Nephron progenitor cell (in vitro differentiated cells): Measurements from ENCODE around the gene ARHGEF35.
"Not testable (repeated sequence)": the region's sequence is repeated elsewhere in the genome, so short reads cannot be mapped to it uniquely, and the experiment has no call there.

ENCODE experiments used
- DNase-seq: peaks from one replicate; pipeline ENCODE4 v3.0.0; 2021
- H3K27ac Mint-ChIP-seq: 2 replicates; pipeline ENCODE4 v1.8.0; 2021; ENCODE audit warnings: mild to moderate bottlenecking, moderate library complexity, mixed read lengths
- H3K27me3 Mint-ChIP-seq: 2 replicates; pipeline ENCODE4 v1.8.0; 2021; ENCODE audit warnings: mild to moderate bottlenecking, low read depth, mixed read lengths; ENCODE audit not compliant: poor library complexity
- H3K36me3 Mint-ChIP-seq: 2 replicates; pipeline ENCODE4 v1.8.0; 2021; ENCODE audit warnings: low read depth, mixed read lengths
- H3K4me1 Mint-ChIP-seq: 2 replicates; pipeline ENCODE4 v1.8.0; 2021; ENCODE audit warnings: mixed read lengths
- H3K4me3 Mint-ChIP-seq: 2 replicates; pipeline ENCODE4 v1.8.0; 2021; ENCODE audit warnings: mild to moderate bottlenecking, moderate library complexity, mixed read lengths
- H3K9me3 Mint-ChIP-seq: 2 replicates; pipeline ENCODE4 v1.8.0; 2021; ENCODE audit warnings: mild to moderate bottlenecking, moderate library complexity, mixed read lengths

Gene ARHGEF35

GRCh38 chr7:144195212-144195872 is at the start of gene ARHGEF35:
ARHGEF35 (minus strand) TSS chr7:144195833; CDS start chr7:144188383, 7,450 bp downstream.
- not testable (repeated sequence) for H3K9me3 Mint-ChIP-seq, H3K36me3 Mint-ChIP-seq, H3K27ac Mint-ChIP-seq, H3K4me1 Mint-ChIP-seq, H3K27me3 Mint-ChIP-seq
- DNase-seq: peak; percentile 21
- peak within 1 kb of the TSS; percentile 72 for H3K4me3 Mint-ChIP-seq

GRCh38 chr7:144245372-144245771 is 49.7 kb upstream of the ARHGEF35 start:
- H3K9me3 Mint-ChIP-seq, H3K4me1 Mint-ChIP-seq, DNase-seq, H3K27ac Mint-ChIP-seq, H3K36me3 Mint-ChIP-seq, H3K27me3 Mint-ChIP-seq, H3K4me3 Mint-ChIP-seq: not testable (repeated sequence)

DNA sequence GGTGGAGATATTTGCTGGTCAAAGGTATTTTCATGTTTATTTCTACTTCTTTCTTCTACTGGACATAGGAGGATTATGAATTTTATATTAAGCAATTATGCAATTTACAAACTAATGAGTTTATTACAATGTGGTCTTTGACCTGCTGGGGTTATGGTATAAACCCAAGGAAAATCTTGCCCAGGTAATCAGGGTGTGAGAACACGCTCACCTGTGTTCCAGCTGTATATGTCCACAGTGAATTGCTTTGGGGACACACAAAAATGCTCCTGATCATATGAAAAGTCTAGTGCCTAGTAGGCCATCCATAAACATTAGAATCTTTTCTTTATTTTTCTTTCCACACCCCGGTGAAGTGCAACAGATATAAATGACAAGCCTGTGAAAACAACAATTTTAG is 43.7 kb upstream of the ARHGEF35 start, which contains the start of gene OR2A42:
OR2A42 (minus strand) TSS at position 241 of the 400 bp plus-strand sequence. CDS start 6,762 bp downstream, outside the sequence.
- not testable (repeated sequence) for H3K4me1 Mint-ChIP-seq, H3K27ac Mint-ChIP-seq, H3K4me3 Mint-ChIP-seq, H3K27me3 Mint-ChIP-seq, H3K9me3 Mint-ChIP-seq, H3K36me3 Mint-ChIP-seq, DNase-seq

DNA sequence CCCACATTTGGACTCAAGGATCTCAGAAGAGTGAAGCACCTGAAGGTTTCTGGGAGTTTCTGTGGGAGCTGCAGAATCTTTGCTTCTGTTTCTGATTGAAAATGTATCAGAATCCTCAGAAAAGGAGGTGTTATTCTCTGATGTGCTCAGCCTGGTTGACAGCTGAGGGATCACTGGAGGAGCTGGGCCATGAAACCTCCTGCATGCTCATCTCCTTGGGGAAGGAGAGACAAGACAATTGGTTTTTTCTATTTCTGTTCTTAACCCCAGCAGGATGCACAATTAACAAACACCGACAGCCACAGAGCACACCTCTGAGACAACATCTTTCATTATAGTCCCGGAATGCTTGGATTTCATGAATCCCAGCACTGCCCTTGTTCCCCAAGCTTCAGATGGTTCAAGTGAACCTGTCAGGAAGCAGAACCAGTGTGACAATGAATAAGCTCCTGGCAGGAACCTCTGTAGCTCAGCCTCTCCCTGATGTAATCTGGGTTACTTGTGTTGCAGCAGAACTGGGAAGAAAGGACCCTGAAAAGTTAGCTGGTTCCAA is 43.0 kb upstream of the ARHGEF35 start:
- not testable (repeated sequence) for H3K4me3 Mint-ChIP-seq, H3K9me3 Mint-ChIP-seq, DNase-seq, H3K4me1 Mint-ChIP-seq, H3K27me3 Mint-ChIP-seq, H3K36me3 Mint-ChIP-seq, H3K27ac Mint-ChIP-seq

DNA sequence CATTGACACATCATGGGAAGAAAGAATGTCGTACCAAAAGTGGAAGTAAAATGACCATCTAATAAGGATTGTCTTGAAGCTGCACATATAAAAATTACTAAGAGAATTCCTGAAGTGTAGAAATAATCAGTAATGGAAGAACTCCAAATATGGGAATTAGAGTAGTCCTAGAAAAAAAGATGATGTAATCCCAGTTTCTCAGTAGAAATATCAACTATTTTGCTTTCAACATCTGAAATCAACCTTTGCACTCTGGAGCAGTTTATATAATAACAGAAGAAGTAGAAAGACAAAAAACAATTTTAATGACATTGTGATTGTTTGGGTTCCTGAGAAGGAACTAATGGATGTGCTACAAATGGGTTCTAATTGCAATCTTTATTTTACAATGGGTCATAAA is 37.4 kb upstream of the ARHGEF35 start:
- H3K4me1 Mint-ChIP-seq, H3K9me3 Mint-ChIP-seq, H3K27ac Mint-ChIP-seq, H3K27me3 Mint-ChIP-seq, H3K4me3 Mint-ChIP-seq, H3K36me3 Mint-ChIP-seq, DNase-seq: not testable (repeated sequence)

GRCh38 chr7:144231027-144231426 is 35.4 kb upstream of the ARHGEF35 start:
- H3K36me3 Mint-ChIP-seq, DNase-seq, H3K4me3 Mint-ChIP-seq, H3K27me3 Mint-ChIP-seq, H3K9me3 Mint-ChIP-seq, H3K27ac Mint-ChIP-seq, H3K4me1 Mint-ChIP-seq: not testable (repeated sequence)

DNA sequence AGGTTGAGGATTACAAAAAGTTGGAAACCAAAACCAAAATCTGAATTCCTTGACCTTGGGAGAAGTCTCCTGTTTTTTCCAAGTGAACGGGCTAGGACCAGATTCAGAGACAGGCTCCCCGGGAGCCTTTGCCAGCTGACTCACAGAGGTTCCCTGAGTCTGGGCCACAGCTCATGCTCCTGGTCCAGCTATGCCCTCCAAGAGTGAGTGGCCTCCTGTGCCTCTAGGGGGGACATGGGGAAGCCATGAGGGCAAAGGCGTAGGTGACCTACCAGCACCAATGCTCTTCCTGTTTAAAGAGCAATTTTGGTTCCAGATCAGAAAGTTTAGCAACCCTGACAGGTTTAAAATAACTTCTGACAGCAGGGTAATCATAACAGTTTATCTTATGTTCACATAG is 33.2 kb upstream of the ARHGEF35 start:
- not testable (repeated sequence) for H3K9me3 Mint-ChIP-seq, H3K4me3 Mint-ChIP-seq, H3K4me1 Mint-ChIP-seq, DNase-seq, H3K27me3 Mint-ChIP-seq, H3K27ac Mint-ChIP-seq, H3K36me3 Mint-ChIP-seq

GRCh38 chr7:144226866-144227265 is 31.2 kb upstream of the ARHGEF35 start:
- not testable (repeated sequence) for H3K27ac Mint-ChIP-seq, H3K36me3 Mint-ChIP-seq, H3K9me3 Mint-ChIP-seq, DNase-seq, H3K4me3 Mint-ChIP-seq, H3K4me1 Mint-ChIP-seq, H3K27me3 Mint-ChIP-seq

DNA sequence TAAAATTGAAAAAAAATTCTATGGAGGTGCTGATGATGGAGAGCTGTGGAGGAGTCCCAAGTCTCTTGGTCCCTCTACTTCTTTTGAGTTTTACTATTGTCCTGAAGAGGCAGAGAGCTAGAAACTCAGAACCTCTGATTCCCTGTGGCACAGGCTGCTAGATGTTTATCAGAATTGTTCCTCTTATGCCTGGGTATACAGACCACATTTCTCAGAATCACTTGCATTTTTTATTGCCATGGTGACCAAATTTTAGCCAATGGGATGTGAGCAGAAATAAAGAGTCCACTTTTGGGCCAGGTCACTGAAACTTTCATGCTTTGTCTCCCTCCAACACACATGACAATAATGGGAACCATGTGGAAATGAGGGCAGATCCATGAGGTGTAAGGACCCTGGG is 28.0 kb upstream of the ARHGEF35 start:
- not testable (repeated sequence) for H3K27me3 Mint-ChIP-seq, H3K4me1 Mint-ChIP-seq, H3K9me3 Mint-ChIP-seq

GRCh38 chr7:144220531-144220930 is 24.9 kb upstream of the ARHGEF35 start:
- not testable (repeated sequence) for H3K4me1 Mint-ChIP-seq, H3K9me3 Mint-ChIP-seq, H3K27ac Mint-ChIP-seq, H3K27me3 Mint-ChIP-seq, H3K36me3 Mint-ChIP-seq, DNase-seq, H3K4me3 Mint-ChIP-seq

More for the DNA sequence above, 28.0 kb upstream of the ARHGEF35 start:
- not testable (repeated sequence) for H3K4me3 Mint-ChIP-seq, H3K36me3 Mint-ChIP-seq, H3K27ac Mint-ChIP-seq, DNase-seq

- H3K9me3 Mint-ChIP-seq, H3K4me1 Mint-ChIP-seq, H3K27me3 Mint-ChIP-seq, DNase-seq, H3K27ac Mint-ChIP-seq, H3K4me3 Mint-ChIP-seq, H3K36me3 Mint-ChIP-seq: not testable (repeated sequence)
Observed at GRCh38 chr7:144219149-144219548, 23.5 kb upstream of the ARHGEF35 start.

DNA sequence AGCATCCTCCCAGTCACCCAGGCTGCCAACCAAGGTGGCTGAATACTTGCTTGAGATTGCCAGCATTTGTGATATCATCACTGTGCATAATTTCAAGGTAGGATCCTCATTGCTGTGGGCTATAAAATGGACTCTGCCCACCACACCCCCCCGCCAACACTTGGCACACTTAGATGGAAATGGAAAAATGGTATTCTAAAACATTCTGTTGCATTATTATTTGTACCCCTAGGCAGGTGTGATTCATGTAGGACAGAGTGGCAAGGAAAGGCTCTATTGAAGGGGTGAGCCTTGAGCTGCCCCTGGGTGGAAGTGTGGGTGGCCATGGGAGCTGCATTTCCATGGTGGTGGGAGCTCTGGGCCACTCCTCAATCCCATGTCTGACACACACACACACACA is 22.9 kb upstream of the ARHGEF35 start:
- H3K36me3 Mint-ChIP-seq, DNase-seq, H3K4me1 Mint-ChIP-seq, H3K27ac Mint-ChIP-seq, H3K4me3 Mint-ChIP-seq, H3K27me3 Mint-ChIP-seq, H3K9me3 Mint-ChIP-seq: not testable (repeated sequence)

DNA sequence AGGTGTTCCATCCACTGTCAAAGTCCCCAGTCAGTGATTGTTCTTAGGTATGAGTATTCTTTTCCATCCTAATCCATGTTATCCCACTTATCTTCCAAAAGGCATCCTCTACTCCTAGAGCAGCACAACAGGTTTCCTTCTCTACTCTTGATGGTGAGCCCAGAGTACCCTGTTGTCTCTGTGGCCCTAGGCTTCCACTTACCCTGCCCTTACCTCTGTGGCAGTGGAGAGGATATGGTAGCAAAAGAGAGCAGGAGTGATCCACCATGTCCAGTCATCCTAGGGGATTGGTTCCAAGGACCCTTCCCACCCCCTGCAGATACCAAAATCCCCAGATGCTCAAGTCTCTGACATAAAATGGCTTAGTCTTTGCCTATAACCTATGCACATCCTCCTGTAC is 21.6 kb upstream of the ARHGEF35 start:
- not testable (repeated sequence) for H3K9me3 Mint-ChIP-seq, H3K4me1 Mint-ChIP-seq, DNase-seq, H3K27ac Mint-ChIP-seq, H3K36me3 Mint-ChIP-seq, H3K4me3 Mint-ChIP-seq, H3K27me3 Mint-ChIP-seq

DNA sequence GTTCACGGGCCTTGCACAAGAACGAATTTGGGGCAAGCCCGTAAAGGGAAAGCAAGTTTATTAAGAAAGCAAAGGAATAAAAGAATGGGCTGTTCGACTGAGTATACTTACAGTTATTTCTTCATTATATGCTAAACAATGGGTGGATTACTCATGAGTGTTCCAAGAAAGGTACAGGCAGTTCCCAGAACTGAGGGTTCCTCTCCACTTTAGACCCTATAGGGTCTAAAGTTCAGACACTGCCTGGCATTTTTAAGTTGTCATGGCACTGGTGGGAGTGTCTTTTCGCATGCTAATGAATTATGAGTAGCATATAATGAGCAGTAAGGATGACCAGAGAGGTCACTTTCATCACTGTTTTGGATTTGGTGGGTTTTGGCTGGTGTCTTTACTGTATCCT is 9.7 kb upstream of the ARHGEF35 start:
- not testable (repeated sequence) for H3K27ac Mint-ChIP-seq, H3K4me1 Mint-ChIP-seq, H3K27me3 Mint-ChIP-seq, DNase-seq, H3K4me3 Mint-ChIP-seq, H3K36me3 Mint-ChIP-seq, H3K9me3 Mint-ChIP-seq

DNA sequence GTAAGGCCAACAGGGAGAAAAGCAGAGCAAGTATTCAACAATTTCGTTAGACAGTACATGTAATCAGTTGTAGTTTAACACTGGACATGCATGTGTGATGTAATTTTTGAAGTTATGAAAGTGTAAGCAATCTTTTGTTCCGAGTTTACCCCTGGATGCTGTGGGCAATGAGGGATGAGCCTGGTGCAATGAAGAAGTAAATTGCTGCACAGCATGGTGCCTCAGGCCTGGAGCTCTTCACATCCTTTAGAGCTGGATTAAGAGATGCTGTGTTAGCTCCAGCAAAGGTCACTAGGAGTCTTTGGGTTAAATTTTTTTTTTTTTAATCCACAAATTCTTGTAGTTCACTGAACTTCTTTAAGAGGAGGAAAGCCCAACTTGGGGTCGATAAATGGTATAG is 7.5 kb upstream of the ARHGEF35 start:
- not testable (repeated sequence) for H3K4me1 Mint-ChIP-seq

More for the DNA sequence above, 7.5 kb upstream of the ARHGEF35 start:
- not testable (repeated sequence) for H3K36me3 Mint-ChIP-seq, DNase-seq, H3K27me3 Mint-ChIP-seq, H3K27ac Mint-ChIP-seq, H3K9me3 Mint-ChIP-seq, H3K4me3 Mint-ChIP-seq
